Dermis blood vessel endothelial cell (primary cell): Measurements from ENCODE around the gene ZFP30. TPM values are rescaled to one million over a fixed set of nuclear protein-coding genes. Genes with fewer than 3 reads are reported as not detected.

Source experiments
- total RNA-seq: library from RNA; depleted of rRNA; stranded (reverse); fragments of >200 nt; gene quantifications from 2 replicates; pipeline ENCODE4 v1.2.3, GENCODE V29; 2014

The ZFP30 gene
- total RNA-seq, 1 donor from 2014 or later, result 23.3 TPM

Other genes starting within 250 kb of the ZFP30 start
- gene ZNF569, start 188.0 kb downstream of the ZFP30 start, total RNA-seq, result 6.1 and 7.5 TPM in 2 replicates
- gene ZNF570, start 186.1 kb downstream of the ZFP30 start, total RNA-seq, result 8.8 and 10.2 TPM in 2 replicates
- 1.1 and 1.2 TPM in 2 replicates for gene ZNF793, start 148.5 kb downstream of the ZFP30 start, total RNA-seq
- 1.7 and 4.4 TPM in 2 replicates for gene ZNF571, start 60.7 kb downstream of the ZFP30 start, total RNA-seq
- 0.17 and 1.1 TPM in 2 replicates for gene ZNF540, start 60.6 kb downstream of the ZFP30 start, total RNA-seq
- 4.6 and 4.8 TPM in 2 replicates for gene ZNF607, start 64.3 kb upstream of the ZFP30 start, total RNA-seq
- 4.8 and 4.9 TPM in 2 replicates for gene ZNF573, start 124.1 kb upstream of the ZFP30 start, total RNA-seq